SK-N-SH (cell line): ENCODE data around the gene PDE10A. TPM values are rescaled to one million over a fixed set of nuclear protein-coding genes. Genes with fewer than 3 reads are reported as not detected.

ENCODE experiments used
- CTCF ChIA-PET: fragments of 300-600, 350-600 bp; formaldehyde crosslinking; extraction: SDS; loops from one replicate; lab custom pipeline; 2021; lab: Yijun Ruan, JAX
- POLR2A ChIA-PET: fragments of 350-600 bp; sonication (Branson Sonifier 250); formaldehyde crosslinking; extraction: SDS; loops from one replicate; lab custom pipeline; 2020; ENCODE audit warnings: antibody characterized with exemption, inconsistent platforms; lab: Yijun Ruan, JAX
- DNase-seq: peaks from one replicate; pipeline ENCODE4 v3.0.0; 2012
- H2AFZ ChIP-seq: fragments of 200-600 bp; sonication (generic); 2 replicates; pipeline ENCODE4 v1.8.1; 2016; ENCODE audit warnings: antibody characterized with exemption, mild to moderate bottlenecking, low read depth
- H3F3A ChIP-seq: fragments of 200-600 bp; sonication (generic); replicated peaks from 2 replicates; pipeline ENCODE3; 2016; ENCODE audit warnings: antibody characterized with exemption, mild to moderate bottlenecking; ENCODE audit not compliant: insufficient read depth
- H3K27ac ChIP-seq, 2 experiments: fragments of 200-500 bp in 1 of 2; fragments of 200-600 bp in 1 of 2; sonication (Bioruptor generic) in 1 of 2; sonication (generic), shearing (Covaris generic) in 1 of 2; 2 replicates each; pipeline versions ENCODE4 v1.5.1 to v1.6.1; 2014 to 2016; ENCODE audit warnings: low read depth in 2 of 2, inconsistent platforms in 1 of 2, low read length in 1 of 2, mild to moderate bottlenecking in 1 of 2, mixed read lengths in 1 of 2
- H3K27me3 ChIP-seq: fragments of 200-600 bp; sonication (generic), shearing (Covaris generic); 2 replicates; pipeline ENCODE4 v1.6.1; 2016; ENCODE audit warnings: mixed run types; ENCODE audit not compliant: insufficient read depth
- H3K36me3 ChIP-seq, 2 experiments: fragments of 200-500 bp in 1 of 2; fragments of 200-600 bp in 1 of 2; sonication (Bioruptor generic) in 1 of 2; sonication (generic) in 1 of 2; replicated peaks in 1 of 2; 2 replicates each; pipeline versions ENCODE3 to v1.5.1; 2014 to 2016; ENCODE audit warnings: low read length in 1 of 2, mild to moderate bottlenecking in 1 of 2; ENCODE audit not compliant: insufficient read depth in 2 of 2, control insufficient read depth in 1 of 2
- H3K4me1 ChIP-seq, 2 experiments: fragments of 200-500 bp in 1 of 2; fragments of 200-600 bp in 1 of 2; sonication (Bioruptor generic) in 1 of 2; sonication (generic), shearing (Covaris generic) in 1 of 2; 2 replicates each; pipeline versions ENCODE4 v1.5.1 to v1.6.1; 2014 to 2016; ENCODE audit warnings: low read depth in 1 of 2, low read length in 1 of 2, mixed run types in 1 of 2; ENCODE audit not compliant: insufficient read depth in 2 of 2, control insufficient read depth in 1 of 2
- H3K4me2 ChIP-seq: fragments of 200-600 bp; sonication (generic), shearing (Covaris generic); 2 replicates; pipeline ENCODE4 v1.6.1; 2017; ENCODE audit warnings: mixed run types
- H3K4me3 ChIP-seq, 2 experiments: fragments of 200-500 bp in 1 of 2; fragments of 200-600 bp in 1 of 2; sonication (Bioruptor generic) in 1 of 2; sonication (generic), shearing (Covaris generic) in 1 of 2; 2 replicates each; pipeline versions ENCODE4 v1.5.1 to v1.8.1; 2014 to 2016; ENCODE audit warnings: low read depth in 2 of 2, inconsistent platforms in 1 of 2, low read length in 1 of 2, mild to moderate bottlenecking in 1 of 2, mixed read lengths in 1 of 2, moderate library complexity in 1 of 2
- H3K79me2 ChIP-seq: fragments of 200-600 bp; sonication (generic); 2 replicates; pipeline ENCODE4 v1.8.1; 2017; ENCODE audit warnings: mild to moderate bottlenecking; ENCODE audit not compliant: insufficient read depth
- H3K9ac ChIP-seq: fragments of 200-600 bp; sonication (generic); 2 replicates; pipeline ENCODE4 v1.6.1; 2017; ENCODE audit warnings: mixed run types
- H3K9me2 ChIP-seq: fragments of 200-600 bp; sonication (generic); 2 replicates; pipeline ENCODE4 v1.6.1; 2017; ENCODE audit warnings: mixed run types
- H3K9me3 ChIP-seq: fragments of 200-600 bp; sonication (generic); 2 replicates; pipeline ENCODE4 v1.6.1; 2017; ENCODE audit warnings: mixed run types, mild to moderate bottlenecking, moderate library complexity
- H4K20me1 ChIP-seq: fragments of 200-600 bp; sonication (generic); 2 replicates; pipeline ENCODE4 v1.6.1; 2017; ENCODE audit warnings: mild to moderate bottlenecking, mixed run types; ENCODE audit not compliant: insufficient read depth
- CHD2 ChIP-seq: fragments of 150-350 bp; IDR thresholded peaks from 2 replicates; pipeline ENCODE4 v1.6.1; 2018; ENCODE audit warnings: low read length; ENCODE audit not compliant: partially characterized antibody
- EP300 ChIP-seq, 2 experiments: IDR thresholded peaks; 2 replicates each; pipeline versions ENCODE4 v1.4.0 to v1.6.1; 2012; ENCODE audit warnings: borderline replicate concordance in 1 of 2, low read depth in 1 of 2, low read length in 1 of 2
- FOSL2 ChIP-seq: IDR thresholded peaks from 2 replicates; pipeline ENCODE4 v1.4.0; 2012; ENCODE audit warnings: low read depth, mild to moderate bottlenecking, moderate library complexity, borderline replicate concordance
- FOXM1 ChIP-seq: IDR thresholded peaks from 2 replicates; pipeline ENCODE4 v1.4.0; 2012; ENCODE audit warnings: low read depth, mild to moderate bottlenecking
- NFIC ChIP-seq: IDR thresholded peaks from 2 replicates; pipeline ENCODE4 v1.4.0; 2012; ENCODE audit warnings: borderline replicate concordance
- RAD21 ChIP-seq: IDR thresholded peaks from 2 replicates; pipeline ENCODE4 v1.6.1; 2012; ENCODE audit warnings: mild to moderate bottlenecking, low read length
- RXRA ChIP-seq: IDR thresholded peaks from 2 replicates; pipeline ENCODE4 v1.4.0; 2012; ENCODE audit warnings: low read depth, mild to moderate bottlenecking, borderline replicate concordance
- SIN3A ChIP-seq: IDR thresholded peaks from 2 replicates; pipeline ENCODE4 v1.6.1; 2012; ENCODE audit warnings: low read depth, mild to moderate bottlenecking, low read length, moderate library complexity, borderline replicate concordance
- SMC3 ChIP-seq: IDR thresholded peaks from 2 replicates; pipeline ENCODE4 v1.6.1; 2012; ENCODE audit warnings: low read depth, low read length, improper control_type of control experiment
- TAF1 ChIP-seq: IDR thresholded peaks from 2 replicates; pipeline ENCODE4 v1.6.1; 2012; ENCODE audit warnings: low read depth, mild to moderate bottlenecking, low read length, moderate library complexity, borderline replicate concordance
- YY1 ChIP-seq: IDR thresholded peaks from 2 replicates; pipeline ENCODE4 v1.4.0; 2012; ENCODE audit warnings: low read depth, mild to moderate bottlenecking
- ZBTB33 ChIP-seq: IDR thresholded peaks from 2 replicates; pipeline ENCODE4 v1.4.0; 2012; ENCODE audit warnings: low read depth, borderline replicate concordance
- WGBS: methylation state at CpG from one replicate; pipeline ENCODE4 v1.1.6; 2017; ENCODE audit warnings: low lambda C conversion rate; 5-methylcytosine and 5-hydroxymethylcytosine counted together
- polyA plus RNA-seq, 3 experiments: library from polyadenylated mRNA; depleted of rRNA; stranded (reverse); fragments of >200 nt; gene quantifications; 2 replicates each; pipeline ENCODE4 v1.2.3, GENCODE V29; 2012
- TF ChIP-seq, protein P1 (sequence below): IDR thresholded peaks from 2 replicates; pipeline ENCODE4 v1.6.1; 2012; ENCODE audit warnings: mild to moderate bottlenecking, low read depth, low read length, moderate library complexity
- TF ChIP-seq, protein P2 (sequence below): fragments of 200-600 bp; sonication (generic); IDR thresholded peaks from 2 replicates; pipeline ENCODE4 v1.6.1; 2017; ENCODE audit warnings: antibody characterized with exemption, mild to moderate bottlenecking, moderate library complexity

Gene PDE10A
- polyA plus RNA-seq, 1 of the 3 experiments (the other 2 are of a cell fraction) = 0.43 TPM

DNA sequence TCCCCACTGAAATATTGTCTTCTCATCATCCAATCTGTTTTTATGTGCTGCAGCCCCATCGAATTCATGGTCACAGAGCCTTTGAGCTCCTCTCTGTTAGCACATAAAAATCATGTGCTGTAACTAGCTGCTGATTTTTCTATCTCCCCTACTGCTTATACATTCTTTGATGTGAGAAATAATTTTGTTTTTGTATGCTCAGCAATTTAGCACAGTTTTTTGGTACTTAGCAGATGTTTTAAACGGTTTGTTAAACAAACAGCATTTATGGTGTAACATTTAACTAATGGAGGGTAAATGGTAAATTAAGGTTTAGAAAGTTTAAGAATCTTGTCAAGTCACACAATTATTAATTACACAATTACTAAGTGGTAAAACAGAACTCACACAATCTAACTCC, 221.9 kb downstream of the PDE10A start:
- H3F3A ChIP-seq = no peaks in the 10 kb centered on the region
- no peak for DNase-seq
- no peak overlapping the region for H2AFZ ChIP-seq
- H3K9me3 ChIP-seq = no peaks in the 10 kb centered on the region; the same call in 1 of the 2 replicates
- H3K4me1 ChIP-seq = no peaks in the 10 kb centered on the region
- WGBS = 37% methylated on average over 2 of the region's 2 CpGs
- no peaks in the 10 kb centered on the region for H4K20me1 ChIP-seq
- POLR2A ChIA-PET = no interaction called here
- no peak overlapping the region for H3K4me2 ChIP-seq
- no peaks in the 10 kb centered on the region for H3K27me3 ChIP-seq
- H3K9ac ChIP-seq = no peak overlapping the region
- no peaks in the 10 kb centered on the region for H3K36me3 ChIP-seq
- no peak for TF ChIP-seq CHD2
- TF ChIP-seq SMC3 = no peak
- no peak for TF ChIP-seq YY1
- TF ChIP-seq RXRA = no peak
- TF ChIP-seq, protein P1, sequence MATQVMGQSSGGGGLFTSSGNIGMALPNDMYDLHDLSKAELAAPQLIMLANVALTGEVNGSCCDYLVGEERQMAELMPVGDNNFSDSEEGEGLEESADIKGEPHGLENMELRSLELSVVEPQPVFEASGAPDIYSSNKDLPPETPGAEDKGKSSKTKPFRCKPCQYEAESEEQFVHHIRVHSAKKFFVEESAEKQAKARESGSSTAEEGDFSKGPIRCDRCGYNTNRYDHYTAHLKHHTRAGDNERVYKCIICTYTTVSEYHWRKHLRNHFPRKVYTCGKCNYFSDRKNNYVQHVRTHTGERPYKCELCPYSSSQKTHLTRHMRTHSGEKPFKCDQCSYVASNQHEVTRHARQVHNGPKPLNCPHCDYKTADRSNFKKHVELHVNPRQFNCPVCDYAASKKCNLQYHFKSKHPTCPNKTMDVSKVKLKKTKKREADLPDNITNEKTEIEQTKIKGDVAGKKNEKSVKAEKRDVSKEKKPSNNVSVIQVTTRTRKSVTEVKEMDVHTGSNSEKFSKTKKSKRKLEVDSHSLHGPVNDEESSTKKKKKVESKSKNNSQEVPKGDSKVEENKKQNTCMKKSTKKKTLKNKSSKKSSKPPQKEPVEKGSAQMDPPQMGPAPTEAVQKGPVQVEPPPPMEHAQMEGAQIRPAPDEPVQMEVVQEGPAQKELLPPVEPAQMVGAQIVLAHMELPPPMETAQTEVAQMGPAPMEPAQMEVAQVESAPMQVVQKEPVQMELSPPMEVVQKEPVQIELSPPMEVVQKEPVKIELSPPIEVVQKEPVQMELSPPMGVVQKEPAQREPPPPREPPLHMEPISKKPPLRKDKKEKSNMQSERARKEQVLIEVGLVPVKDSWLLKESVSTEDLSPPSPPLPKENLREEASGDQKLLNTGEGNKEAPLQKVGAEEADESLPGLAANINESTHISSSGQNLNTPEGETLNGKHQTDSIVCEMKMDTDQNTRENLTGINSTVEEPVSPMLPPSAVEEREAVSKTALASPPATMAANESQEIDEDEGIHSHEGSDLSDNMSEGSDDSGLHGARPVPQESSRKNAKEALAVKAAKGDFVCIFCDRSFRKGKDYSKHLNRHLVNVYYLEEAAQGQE = no peak
- TF ChIP-seq NFIC = no peak
- no peak for TF ChIP-seq EP300 (IDR thresholded peaks at IDR 0.05; ENCODE audit: borderline replicate concordance in 1 of 2, low read depth in 1 of 2, low read length in 1 of 2)
- TF ChIP-seq TAF1 = no peak
- no peak for TF ChIP-seq FOXM1
- TF ChIP-seq SIN3A = no peak
- TF ChIP-seq, all 33 proteins: peak for 0
- no peak overlapping the region for H3K27ac ChIP-seq
- H3K9me2 ChIP-seq = no peaks in the 10 kb centered on the region
- CTCF ChIA-PET = interaction anchor here (1.1 to 5.9 kb wide), 10 partner anchors 15 to 443 kb away, joined by 3 to 130 read pairs (median 8); no protein-coding TSS in a partner anchor
- H3K79me2 ChIP-seq = no peaks in the 10 kb centered on the region
- H3K4me3 ChIP-seq = no peak overlapping the region

- peak; percentile 27 for DNase-seq
- Histone ChIP-seq H3K4me2 (no peak overlapping the region), H3K36me3 (no peaks in the 10 kb centered on the region)
These were observed 223.0 kb downstream of the PDE10A start for GRCh38 chr6:165439928-165440554.

More at GRCh38 chr6:165439928-165440554, 223.0 kb downstream of the PDE10A start:
- Histone ChIP-seq H2AFZ (no peak overlapping the region), H3K9ac (no peak overlapping the region), H3F3A (no peaks in the 10 kb centered on the region), H3K79me2 (no peaks in the 10 kb centered on the region), H4K20me1 (no peaks in the 10 kb centered on the region), H3K9me2 (no peaks in the 10 kb centered on the region), H3K27me3 (no peaks in the 10 kb centered on the region), H3K9me3 (no peaks in the 10 kb centered on the region; the same call in 1 of the 2 replicates), H3K4me3 (no peak overlapping the region; a peak in 1 of 4 replicates), H3K27ac (no peak overlapping the region), H3K4me1 (no peaks in the 10 kb centered on the region)
- 28% methylated on average over 4 of the region's 4 CpGs for WGBS
- ChIA-PET POLR2A (no interaction called here), CTCF (interaction anchor here (0.7 to 5.9 kb wide), 47 partner anchors 9 to 673 kb away, joined by 3 to 130 read pairs (median 4); no protein-coding TSS in a partner anchor)
- TF ChIP-seq RAD21 = peak; percentile 73
- peak; percentile 38 for TF ChIP-seq SMC3
- TF ChIP-seq, protein P2, sequence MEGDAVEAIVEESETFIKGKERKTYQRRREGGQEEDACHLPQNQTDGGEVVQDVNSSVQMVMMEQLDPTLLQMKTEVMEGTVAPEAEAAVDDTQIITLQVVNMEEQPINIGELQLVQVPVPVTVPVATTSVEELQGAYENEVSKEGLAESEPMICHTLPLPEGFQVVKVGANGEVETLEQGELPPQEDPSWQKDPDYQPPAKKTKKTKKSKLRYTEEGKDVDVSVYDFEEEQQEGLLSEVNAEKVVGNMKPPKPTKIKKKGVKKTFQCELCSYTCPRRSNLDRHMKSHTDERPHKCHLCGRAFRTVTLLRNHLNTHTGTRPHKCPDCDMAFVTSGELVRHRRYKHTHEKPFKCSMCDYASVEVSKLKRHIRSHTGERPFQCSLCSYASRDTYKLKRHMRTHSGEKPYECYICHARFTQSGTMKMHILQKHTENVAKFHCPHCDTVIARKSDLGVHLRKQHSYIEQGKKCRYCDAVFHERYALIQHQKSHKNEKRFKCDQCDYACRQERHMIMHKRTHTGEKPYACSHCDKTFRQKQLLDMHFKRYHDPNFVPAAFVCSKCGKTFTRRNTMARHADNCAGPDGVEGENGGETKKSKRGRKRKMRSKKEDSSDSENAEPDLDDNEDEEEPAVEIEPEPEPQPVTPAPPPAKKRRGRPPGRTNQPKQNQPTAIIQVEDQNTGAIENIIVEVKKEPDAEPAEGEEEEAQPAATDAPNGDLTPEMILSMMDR = peak; percentile 70
- TF ChIP-seq FOSL2 = no peak
- TF ChIP-seq ZBTB33 = no peak
